ENCODE results near the gene NDUFA11. TPM values are rescaled to one million over a fixed set of nuclear protein-coding genes. Genes with fewer than 3 reads are reported as not detected.
A peak's percentile ranks its signal among the peaks of the same experiment; 100 is the strongest.

The NDUFA11 gene
- total and polyA plus RNA-seq, 2 of the 13 experiments (the other 11 are each of a cell fraction or from before 2014, with no cell fraction given) = 286 to 378 TPM

- no peak for TF ChIP-seq MLXIP (CRISPR knock-in tag; IDR thresholded peaks at IDR 0.05; ENCODE audit: borderline replicate concordance)
- TF ChIP-seq MIXL1 (CRISPR knock-in tag; IDR thresholded peaks at IDR 0.05) = peak; percentile 70
- no peak for TF ChIP-seq ATF7-NPFF (CRISPR knock-in tag; IDR thresholded peaks at IDR 0.05; ENCODE audit: low read depth)
- TF ChIP-seq MAX (IDR thresholded peaks at IDR 0.05) = peak; percentile 33
- TF ChIP-seq ZNF737 (CRISPR knock-in tag; IDR thresholded peaks at IDR 0.05; ENCODE audit: borderline replicate concordance) = no peak
- TF ChIP-seq ZNF788 (CRISPR knock-in tag; IDR thresholded peaks at IDR 0.05; ENCODE audit: borderline replicate concordance) = 0 out of 2 replicates have a peak, but pooled peaks have one; percentile 53
- no peak for TF ChIP-seq ZNF784 (CRISPR knock-in tag; IDR thresholded peaks at IDR 0.05; ENCODE audit: borderline replicate concordance)
- no peak for TF ChIP-seq ZNF672 (CRISPR knock-in tag; IDR thresholded peaks at IDR 0.05)
- no peak for TF ChIP-seq SMARCC2 (IDR thresholded peaks at IDR 0.05)
- no peak for TF ChIP-seq TFDP2 (CRISPR knock-in tag; IDR thresholded peaks at IDR 0.05)
- TF ChIP-seq TP53 (CRISPR knock-in tag; conservative IDR thresholded peaks at IDR 0.05) = no peak
- no peak for TF ChIP-seq ZNF552 (CRISPR knock-in tag; IDR thresholded peaks at IDR 0.05; ENCODE audit: borderline replicate concordance)
- TF ChIP-seq STAT6 (CRISPR knock-in tag; IDR thresholded peaks at IDR 0.05; ENCODE audit: borderline replicate concordance) = no peak
- no peak for TF ChIP-seq ZSCAN22 (CRISPR knock-in tag; IDR thresholded peaks at IDR 0.05)
- no peak for TF ChIP-seq MLX (CRISPR knock-in tag; IDR thresholded peaks at IDR 0.05)
- no peak for TF ChIP-seq PBX3 (CRISPR knock-in tag; IDR thresholded peaks at IDR 0.05; ENCODE audit: borderline replicate concordance)
- no peak for TF ChIP-seq ONECUT2 (CRISPR knock-in tag; IDR thresholded peaks at IDR 0.05)
- no peak for TF ChIP-seq HNRNPH1 (optimal IDR thresholded peaks at IDR 0.05; ENCODE audit: low read depth, low read length)
- TF ChIP-seq SP5 (CRISPR knock-in tag; IDR thresholded peaks at IDR 0.05; ENCODE audit: borderline replicate concordance, low read depth) = no peak
- TF ChIP-seq MIER3 (CRISPR knock-in tag; IDR thresholded peaks at IDR 0.05; ENCODE audit: borderline replicate concordance) = no peak
Measured at GRCh38 chr19:5908773-5909442, 5.3 kb upstream of the NDUFA11 start (continued).
